H9 (cell line): ENCODE measurements around the gene SEC24C. TPM values are rescaled to one million over a fixed set of nuclear protein-coding genes. Genes with fewer than 3 reads are reported as not detected.

Experiments
- DNase-seq: peaks from one replicate; pipeline ENCODE4 v3.0.0-alpha.2; 2017
- H2AFZ ChIP-seq: one replicate; pipeline ENCODE4 v1.6.1; 2013; ENCODE audit warnings: mild to moderate bottlenecking, low read length, control low read depth, moderate library complexity
- H2AK5ac ChIP-seq: 2 replicates; pipeline ENCODE4 v1.6.1; 2013; ENCODE audit warnings: low read length, control low read depth, mixed read lengths; ENCODE audit not compliant: insufficient read length
- H2BK120ac ChIP-seq: one replicate; pipeline ENCODE4 v1.6.1; 2013; ENCODE audit warnings: low read depth, mild to moderate bottlenecking, low read length, control low read depth, inconsistent platforms; ENCODE audit not compliant: poor library complexity, severe bottlenecking
- H2BK12ac ChIP-seq: 2 replicates; pipeline ENCODE4 v1.6.1; 2013; ENCODE audit warnings: low read length, control low read depth, mixed read lengths, low read depth; ENCODE audit not compliant: insufficient read length
- H2BK15ac ChIP-seq: 2 replicates; pipeline ENCODE4 v1.6.1; 2013; ENCODE audit warnings: low read depth, low read length, control low read depth
- H2BK20ac ChIP-seq: one replicate; pipeline ENCODE4 v1.6.1; 2013; ENCODE audit warnings: low read depth, mild to moderate bottlenecking, low read length, control low read depth, inconsistent platforms; ENCODE audit not compliant: poor library complexity, severe bottlenecking
- H2BK5ac ChIP-seq: 2 replicates; pipeline ENCODE4 v1.6.1; 2013; ENCODE audit warnings: low read length, control low read depth, mixed read lengths; ENCODE audit not compliant: insufficient read length
- H3K14ac ChIP-seq: 2 replicates; pipeline ENCODE4 v1.6.1; 2013; ENCODE audit warnings: low read length, control low read depth; ENCODE audit not compliant: insufficient read depth
- H3K18ac ChIP-seq: 2 replicates; pipeline ENCODE4 v1.6.1; 2013; ENCODE audit warnings: low read depth, mild to moderate bottlenecking, mixed read lengths, low read length, control low read depth; ENCODE audit not compliant: insufficient read length
- H3K23ac ChIP-seq: 2 replicates; pipeline ENCODE4 v1.6.1; 2013; ENCODE audit warnings: low read length, control low read depth, mixed read lengths, low read depth; ENCODE audit not compliant: insufficient read length
- H3K23me2 ChIP-seq: 2 replicates; pipeline ENCODE4 v1.6.1; 2013; ENCODE audit warnings: low read depth, mild to moderate bottlenecking, mixed read lengths, low read length, control low read depth; ENCODE audit not compliant: insufficient read length, poor library complexity, severe bottlenecking
- H3K27ac ChIP-seq: 2 replicates; pipeline ENCODE4 v1.5.1; 2013; ENCODE audit warnings: low read length, control low read depth, mixed read lengths, low read depth; ENCODE audit not compliant: insufficient read length
- H3K27me3 ChIP-seq: 2 replicates; pipeline ENCODE4 v1.6.1; 2013; ENCODE audit warnings: low read length, control low read depth, inconsistent platforms; ENCODE audit not compliant: insufficient read depth
- H3K4ac ChIP-seq: 2 replicates; pipeline ENCODE4 v1.6.1; 2013; ENCODE audit warnings: low read depth, mild to moderate bottlenecking, control low read depth, inconsistent platforms, low read length, moderate library complexity
- H3K4me1 ChIP-seq: 2 replicates; pipeline ENCODE4 v1.6.1; 2013; ENCODE audit warnings: low read length, control low read depth, inconsistent platforms; ENCODE audit not compliant: insufficient read depth
- H3K4me2 ChIP-seq: 2 replicates; pipeline ENCODE4 v1.6.1; 2013; ENCODE audit warnings: low read length, control low read depth, mixed read lengths; ENCODE audit not compliant: insufficient read length, insufficient read depth
- H3K56ac ChIP-seq: 2 replicates; pipeline ENCODE4 v1.6.1; 2013; ENCODE audit warnings: low read depth, mild to moderate bottlenecking, mixed read lengths, low read length, control low read depth; ENCODE audit not compliant: insufficient read length
- H3K79me1 ChIP-seq: 2 replicates; pipeline ENCODE4 v1.6.1; 2013; ENCODE audit warnings: low read depth, mild to moderate bottlenecking, moderate library complexity, low read length, control low read depth, inconsistent platforms; ENCODE audit not compliant: insufficient read depth, poor library complexity, severe bottlenecking
- H3K79me2 ChIP-seq: 2 replicates; pipeline ENCODE4 v1.6.1; 2013; ENCODE audit warnings: low read length, control low read depth, inconsistent platforms; ENCODE audit not compliant: insufficient read depth
- H3K9ac ChIP-seq: 2 replicates; pipeline ENCODE4 v1.6.1; 2013; ENCODE audit warnings: low read length, control low read depth, mixed read lengths; ENCODE audit not compliant: insufficient read length; ENCODE audit errors: extremely low read depth
- H3K9me3 ChIP-seq: one replicate; pipeline ENCODE4 v1.6.1; 2013; ENCODE audit warnings: low read depth, low read length, inconsistent platforms; ENCODE audit not compliant: control insufficient read depth
- H3T11ph ChIP-seq: one replicate; pipeline ENCODE4 v1.6.1; 2013; ENCODE audit warnings: mild to moderate bottlenecking, low read length, control low read depth, inconsistent platforms
- H4K20me1 ChIP-seq: one replicate; pipeline ENCODE4 v1.6.1; 2013; ENCODE audit not compliant: control insufficient read depth, insufficient read length, insufficient read depth
- H4K5ac ChIP-seq: 2 replicates; pipeline ENCODE4 v1.6.1; 2013; ENCODE audit warnings: low read depth, mild to moderate bottlenecking, mixed read lengths, low read length, control low read depth; ENCODE audit not compliant: insufficient read length
- H4K8ac ChIP-seq: replicated peaks from 2 replicates; pipeline ENCODE4 v1.6.1; 2013; ENCODE audit warnings: low read length, control low read depth, mixed read lengths, low read depth; ENCODE audit not compliant: insufficient read length
- H4K91ac ChIP-seq: 2 replicates; pipeline ENCODE4 v1.6.1; 2013; ENCODE audit warnings: low read depth, mild to moderate bottlenecking, moderate library complexity, mixed read lengths, low read length, control low read depth; ENCODE audit not compliant: insufficient read length
- H3K27ac Mint-ChIP-seq, 3 experiments: 2 replicates in 2 of 3; 3 replicates in 1 of 3; pipeline ENCODE4 v1.8.0; 2020 to 2021; ENCODE audit warnings: mixed read lengths in 3 of 3, mild to moderate bottlenecking in 1 of 3, moderate library complexity in 1 of 3
- H3K27me3 Mint-ChIP-seq: 2 replicates; pipeline ENCODE4 v1.8.0; 2021; ENCODE audit warnings: low read depth, mild to moderate bottlenecking, moderate library complexity, mixed read lengths
- H3K36me3 Mint-ChIP-seq, 3 experiments: 2 replicates in 2 of 3; 3 replicates in 1 of 3; pipeline ENCODE4 v1.8.0; 2020 to 2021; ENCODE audit warnings: low read depth in 3 of 3, mixed read lengths in 3 of 3; ENCODE audit not compliant: insufficient read depth in 1 of 3
- H3K4me1 Mint-ChIP-seq, 2 experiments: 2 replicates each; pipeline ENCODE4 v1.8.0; 2020; ENCODE audit warnings: mixed read lengths in 2 of 2
- H3K4me3 Mint-ChIP-seq, 2 experiments: 2 replicates in 1 of 2; 3 replicates in 1 of 2; pipeline ENCODE4 v1.8.0; 2020 to 2021; ENCODE audit warnings: mild to moderate bottlenecking in 2 of 2, mixed read lengths in 2 of 2, moderate library complexity in 1 of 2
- H3K9me3 Mint-ChIP-seq, 2 experiments: 2 replicates in 1 of 2; 3 replicates in 1 of 2; pipeline ENCODE4 v1.8.0; 2020; ENCODE audit warnings: mild to moderate bottlenecking in 2 of 2, mixed read lengths in 2 of 2, moderate library complexity in 1 of 2
- WGBS: extraction: QIAGEN DNeasy Blood & Tissue Kit; methylation state at CpG from one replicate; pipeline ENCODE4 v1.1.7; 2013; ENCODE audit warnings: missing lambda C conversion rate, low lambda C conversion rate, mixed read lengths; ENCODE audit not compliant: insufficient read length; ENCODE audit errors: extremely low coverage; 5-methylcytosine and 5-hydroxymethylcytosine counted together
- total RNA-seq: library from RNA; stranded (reverse); gene quantifications from 2 replicates; pipeline ENCODE4 v1.2.1, GENCODE V29; 2021
- TF ChIP-seq, protein P1 (sequence below): fragments of 200-600 bp; sonication (generic); conservative IDR thresholded peaks from 3 replicates; pipeline ENCODE4 v1.8.0; 2021; ENCODE audit warnings: antibody characterized with exemption, mild to moderate bottlenecking

SEC24C gene
- total RNA-seq, 1 experiment from 2014 or later: 62.4 TPM

DNA sequence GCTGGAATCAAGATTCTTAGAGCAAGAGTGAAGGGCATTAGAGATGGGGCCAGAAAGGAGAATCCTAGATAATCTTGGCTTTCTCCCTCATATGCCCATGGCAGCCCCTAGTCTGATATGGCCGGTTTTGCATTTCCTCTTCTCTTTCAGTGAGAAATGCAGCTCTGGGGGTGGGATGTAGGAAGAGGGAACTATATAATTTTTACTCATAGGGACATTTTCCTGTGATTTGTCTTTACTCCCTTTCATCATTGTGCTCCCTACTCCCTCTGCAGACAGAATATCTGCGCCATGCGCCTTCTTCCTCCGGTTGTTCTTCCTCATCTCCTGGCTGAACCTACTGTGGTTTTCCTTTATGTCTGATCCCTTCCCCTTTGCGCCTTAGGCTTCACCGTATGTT is 20.9 kb downstream of the SEC24C start:
- H3K27ac ChIP-seq: no peak overlapping the region
- no peak overlapping the region for H2AK5ac ChIP-seq
- no peak overlapping the region for H3T11ph ChIP-seq
- no peaks in the 10 kb centered on the region for H3K9me3 Mint-ChIP-seq
- no peak overlapping the region for H3K4me3 Mint-ChIP-seq
- H4K8ac ChIP-seq: no peak overlapping the region
- no peak overlapping the region for H3K4ac ChIP-seq
- H4K91ac ChIP-seq: no peak overlapping the region
- H2BK15ac ChIP-seq: no peak overlapping the region
- peaks cover 0 to 4% of the 10 kb centered on the region in 2 experiments; a peak in 1 of 4 replicates for H3K4me1 Mint-ChIP-seq
- H4K20me1 ChIP-seq: no peaks in the 10 kb centered on the region
- no peak overlapping the region for H4K5ac ChIP-seq
- no peaks in the 10 kb centered on the region for H3K27me3 ChIP-seq
- no peaks in the 10 kb centered on the region for H3K23me2 ChIP-seq
- H3K79me1 ChIP-seq: no peaks in the 10 kb centered on the region
- H3K27ac Mint-ChIP-seq: no peak overlapping the region
- H2BK5ac ChIP-seq: no peak overlapping the region
- no peak overlapping the region for H2BK12ac ChIP-seq
- no peak overlapping the region for H3K4me2 ChIP-seq
- no peak for DNase-seq
- H2BK120ac ChIP-seq: no peak overlapping the region
- H3K36me3 Mint-ChIP-seq: peaks cover 35 to 92% (median 73%) of the 10 kb centered on the region in 3 experiments
- no peaks in the 10 kb centered on the region for H3K27me3 Mint-ChIP-seq
- WGBS: no CpG with 5 or more reads among the region's 6 CpGs
- no peak overlapping the region for H3K23ac ChIP-seq
- H3K4me1 ChIP-seq: no peaks in the 10 kb centered on the region
- no peaks in the 10 kb centered on the region for H3K9me3 ChIP-seq
- TF ChIP-seq, protein P1, sequence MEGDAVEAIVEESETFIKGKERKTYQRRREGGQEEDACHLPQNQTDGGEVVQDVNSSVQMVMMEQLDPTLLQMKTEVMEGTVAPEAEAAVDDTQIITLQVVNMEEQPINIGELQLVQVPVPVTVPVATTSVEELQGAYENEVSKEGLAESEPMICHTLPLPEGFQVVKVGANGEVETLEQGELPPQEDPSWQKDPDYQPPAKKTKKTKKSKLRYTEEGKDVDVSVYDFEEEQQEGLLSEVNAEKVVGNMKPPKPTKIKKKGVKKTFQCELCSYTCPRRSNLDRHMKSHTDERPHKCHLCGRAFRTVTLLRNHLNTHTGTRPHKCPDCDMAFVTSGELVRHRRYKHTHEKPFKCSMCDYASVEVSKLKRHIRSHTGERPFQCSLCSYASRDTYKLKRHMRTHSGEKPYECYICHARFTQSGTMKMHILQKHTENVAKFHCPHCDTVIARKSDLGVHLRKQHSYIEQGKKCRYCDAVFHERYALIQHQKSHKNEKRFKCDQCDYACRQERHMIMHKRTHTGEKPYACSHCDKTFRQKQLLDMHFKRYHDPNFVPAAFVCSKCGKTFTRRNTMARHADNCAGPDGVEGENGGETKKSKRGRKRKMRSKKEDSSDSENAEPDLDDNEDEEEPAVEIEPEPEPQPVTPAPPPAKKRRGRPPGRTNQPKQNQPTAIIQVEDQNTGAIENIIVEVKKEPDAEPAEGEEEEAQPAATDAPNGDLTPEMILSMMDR: no peak
- H2BK20ac ChIP-seq: no peak overlapping the region
- H3K18ac ChIP-seq: no peak overlapping the region
- H2AFZ ChIP-seq: no peak overlapping the region
- no peaks in the 10 kb centered on the region for H3K79me2 ChIP-seq
- no peak overlapping the region for H3K14ac ChIP-seq
- H3K9ac ChIP-seq: no peak overlapping the region
- H3K56ac ChIP-seq: no peak overlapping the region
